ENCODE measurements around the gene RACGAP1. TPM values are rescaled to one million over a fixed set of nuclear protein-coding genes. Genes with fewer than 3 reads are reported as not detected.
"Not testable (repeated sequence)": the region's sequence is repeated elsewhere in the genome, so short reads cannot be mapped to it uniquely, and the experiment has no call there.

The RACGAP1 gene
- total RNA-seq, 2 donors from 2014 or later = 121 to 150 TPM

- peaks cover 17% of the 10 kb centered on the region for H3K4me1 Mint-ChIP-seq (ENCODE audit: low read depth)
- H3K36me3 Mint-ChIP-seq (ENCODE audit: insufficient read depth in 2 of 2) = peaks cover 7 to 29% of the 10 kb centered on the region in 2 donors
- DNase-seq = no peak
- H3K27ac Mint-ChIP-seq = no peak overlapping the region
- H3K9me3 Mint-ChIP-seq = no peaks in the 10 kb centered on the region
- H3K27me3 Mint-ChIP-seq (ENCODE audit: low read depth) = no peaks in the 10 kb centered on the region
- no peak for ATAC-seq (replicated peaks in 1 of 2)
- H3K4me3 Mint-ChIP-seq = no peak overlapping the region
Measured at GRCh38 chr12:50014342-50014741, 11.0 kb downstream of the RACGAP1 start.

- H3K4me3 Mint-ChIP-seq = no peak overlapping the region
- ATAC-seq (replicated peaks in 1 of 2) (peak in 1 of 2 donors; percentile 44), DNase-seq (no peak)
- H3K27me3 Mint-ChIP-seq (ENCODE audit: low read depth) = no peaks in the 10 kb centered on the region
- peaks cover 7 to 29% of the 10 kb centered on the region in 2 donors for H3K36me3 Mint-ChIP-seq (ENCODE audit: insufficient read depth in 2 of 2)
- H3K27ac Mint-ChIP-seq = no peak overlapping the region
- H3K9me3 Mint-ChIP-seq = no peaks in the 10 kb centered on the region
- H3K4me1 Mint-ChIP-seq (ENCODE audit: low read depth) = peaks cover 9% of the 10 kb centered on the region
Measured at GRCh38 chr12:50013361-50014147, 11.7 kb downstream of the RACGAP1 start.

GRCh38 chr12:50006754-50007442 is 18.4 kb downstream of the RACGAP1 start:
- H3K27me3 Mint-ChIP-seq (ENCODE audit: low read depth) = no peaks in the 10 kb centered on the region
- peaks cover 11 to 28% of the 10 kb centered on the region in 2 donors for H3K36me3 Mint-ChIP-seq (ENCODE audit: insufficient read depth in 2 of 2)
- no peak overlapping the region for H3K27ac Mint-ChIP-seq
- no peak for DNase-seq
- no peak for ATAC-seq (replicated peaks in 1 of 2)
- H3K4me1 Mint-ChIP-seq (ENCODE audit: low read depth) = no peaks in the 10 kb centered on the region
- no peak overlapping the region for H3K4me3 Mint-ChIP-seq
- H3K9me3 Mint-ChIP-seq = no peaks in the 10 kb centered on the region

GRCh38 chr12:50006280-50006679 is 19.0 kb downstream of the RACGAP1 start:
- Mint-ChIP-seq H3K36me3 (ENCODE audit: insufficient read depth in 2 of 2) (peaks cover 11 to 30% of the 10 kb centered on the region in 2 donors), H3K27ac (no peak overlapping the region), H3K4me3 (no peak overlapping the region), H3K27me3 (ENCODE audit: low read depth) (no peaks in the 10 kb centered on the region), H3K9me3 (no peaks in the 10 kb centered on the region), H3K4me1 (ENCODE audit: low read depth) (no peaks in the 10 kb centered on the region)
- ATAC-seq (replicated peaks in 1 of 2) (no peak), DNase-seq (no peak)

GRCh38 chr12:50005175-50005574 is 20.1 kb downstream of the RACGAP1 start:
- DNase-seq (no peak), ATAC-seq (replicated peaks in 1 of 2) (no peak)
- no peak overlapping the region for H3K27ac Mint-ChIP-seq
- H3K4me3 Mint-ChIP-seq = no peak overlapping the region
- H3K4me1 Mint-ChIP-seq (ENCODE audit: low read depth) = no peaks in the 10 kb centered on the region
- H3K36me3 Mint-ChIP-seq (ENCODE audit: insufficient read depth in 2 of 2) = peaks cover 13 to 31% of the 10 kb centered on the region in 2 donors
- no peaks in the 10 kb centered on the region for H3K9me3 Mint-ChIP-seq
- H3K27me3 Mint-ChIP-seq (ENCODE audit: low read depth) = no peaks in the 10 kb centered on the region

GRCh38 chr12:50004696-50005095 is 20.6 kb downstream of the RACGAP1 start:
- no peak overlapping the region for H3K27ac Mint-ChIP-seq
- H3K27me3 Mint-ChIP-seq (ENCODE audit: low read depth) = no peaks in the 10 kb centered on the region
- H3K4me1 Mint-ChIP-seq (ENCODE audit: low read depth) = no peaks in the 10 kb centered on the region
- no peak overlapping the region for H3K4me3 Mint-ChIP-seq
- ATAC-seq (replicated peaks in 1 of 2) = no peak
- no peaks in the 10 kb centered on the region for H3K9me3 Mint-ChIP-seq
- no peak for DNase-seq
- peaks cover 13 to 30% of the 10 kb centered on the region in 2 donors for H3K36me3 Mint-ChIP-seq (ENCODE audit: insufficient read depth in 2 of 2)

- Mint-ChIP-seq H3K27ac (no peak overlapping the region), H3K9me3 (no peaks in the 10 kb centered on the region), H3K36me3 (ENCODE audit: insufficient read depth in 2 of 2) (peaks cover 15 to 32% of the 10 kb centered on the region in 2 donors), H3K4me1 (ENCODE audit: low read depth) (no peaks in the 10 kb centered on the region), H3K4me3 (no peak overlapping the region), H3K27me3 (ENCODE audit: low read depth) (no peaks in the 10 kb centered on the region)
- ATAC-seq (replicated peaks in 1 of 2) (no peak), DNase-seq (no peak)
Measured at GRCh38 chr12:50003595-50003994, 21.7 kb downstream of the RACGAP1 start.

- no peak overlapping the region for H3K4me3 Mint-ChIP-seq
- no peaks in the 10 kb centered on the region for H3K27me3 Mint-ChIP-seq (ENCODE audit: low read depth)
- H3K4me1 Mint-ChIP-seq (ENCODE audit: low read depth) = no peaks in the 10 kb centered on the region
- H3K9me3 Mint-ChIP-seq = no peaks in the 10 kb centered on the region
- peaks cover 13 to 48% of the 10 kb centered on the region in 2 donors for H3K36me3 Mint-ChIP-seq (ENCODE audit: insufficient read depth in 2 of 2)
- no peak for ATAC-seq (replicated peaks in 1 of 2)
- H3K27ac Mint-ChIP-seq = no peak overlapping the region
- no peak for DNase-seq
Measured at GRCh38 chr12:49998453-49998852, 26.8 kb downstream of the RACGAP1 start.

GRCh38 chr12:49990273-49990672 is 35.0 kb downstream of the RACGAP1 start:
- no peaks in the 10 kb centered on the region for H3K27me3 Mint-ChIP-seq (ENCODE audit: low read depth)
- ATAC-seq (replicated peaks in 1 of 2) = no peak
- peaks cover 9% of the 10 kb centered on the region for H3K4me1 Mint-ChIP-seq (ENCODE audit: low read depth)
- no peak overlapping the region for H3K27ac Mint-ChIP-seq
- H3K9me3 Mint-ChIP-seq = no peaks in the 10 kb centered on the region
- DNase-seq = no peak
- H3K36me3 Mint-ChIP-seq (ENCODE audit: insufficient read depth in 2 of 2) = peaks cover 10 to 44% of the 10 kb centered on the region in 2 donors
- no peak overlapping the region for H3K4me3 Mint-ChIP-seq

- H3K36me3 Mint-ChIP-seq (ENCODE audit: insufficient read depth in 2 of 2) = peaks cover 10 to 37% of the 10 kb centered on the region in 2 donors
- not testable (repeated sequence) for H3K27ac Mint-ChIP-seq
Measured at GRCh38 chr12:49989400-49989799, 35.9 kb downstream of the RACGAP1 start.

GRCh38 chr12:49987625-49988303 is 37.5 kb downstream of the RACGAP1 start:
- no peak for ATAC-seq (replicated peaks in 1 of 2)
- no peaks in the 10 kb centered on the region for H3K9me3 Mint-ChIP-seq
- H3K27me3 Mint-ChIP-seq (ENCODE audit: low read depth) = no peaks in the 10 kb centered on the region
- H3K4me3 Mint-ChIP-seq = no peak overlapping the region
- no peak for DNase-seq
- H3K27ac Mint-ChIP-seq = no peak overlapping the region
- H3K4me1 Mint-ChIP-seq (ENCODE audit: low read depth) = peaks cover 14% of the 10 kb centered on the region
- peaks cover 4 to 26% of the 10 kb centered on the region in 2 donors for H3K36me3 Mint-ChIP-seq (ENCODE audit: insufficient read depth in 2 of 2)

More at GRCh38 chr12:49989400-49989799, 35.9 kb downstream of the RACGAP1 start:
- not testable (repeated sequence) for H3K9me3 Mint-ChIP-seq; H3K4me3 Mint-ChIP-seq; ATAC-seq (replicated peaks in 1 of 2); H3K27me3 Mint-ChIP-seq (ENCODE audit: low read depth); H3K4me1 Mint-ChIP-seq (ENCODE audit: low read depth); DNase-seq

GRCh38 chr12:49986476-49986875 is 38.8 kb downstream of the RACGAP1 start:
- H3K4me3 Mint-ChIP-seq; ATAC-seq (replicated peaks in 1 of 2); H3K9me3 Mint-ChIP-seq; DNase-seq; H3K27ac Mint-ChIP-seq; H3K27me3 Mint-ChIP-seq (ENCODE audit: low read depth): not testable (repeated sequence)
- peaks cover 14% of the 10 kb centered on the region for H3K4me1 Mint-ChIP-seq (ENCODE audit: low read depth)
- H3K36me3 Mint-ChIP-seq (ENCODE audit: insufficient read depth in 2 of 2) = peaks cover 3 to 13% of the 10 kb centered on the region in 2 donors

- peak in 1 of 2 donors; percentile 39 for DNase-seq
- Mint-ChIP-seq H3K4me1 (ENCODE audit: low read depth) (peaks cover 14% of the 10 kb centered on the region), H3K4me3 (no peak overlapping the region), H3K27me3 (ENCODE audit: low read depth) (no peaks in the 10 kb centered on the region), H3K36me3 (ENCODE audit: insufficient read depth in 2 of 2) (peaks cover 3 to 13% of the 10 kb centered on the region in 2 donors), H3K9me3 (no peaks in the 10 kb centered on the region), H3K27ac (no peak overlapping the region)
- ATAC-seq (replicated peaks in 1 of 2) = peak; percentile 79 to 96
Measured at GRCh38 chr12:49985981-49986380, 39.3 kb downstream of the RACGAP1 start.

Data from activated T-cell treated with anti-CD3 and anti-CD28 coated beads, Interleukin-2, amount 50 U/mL, for 72 hours (primary cell).